Ishikawa (cell line): ENCODE data around the gene SZT2.

Source experiments
- FOXM1 ChIP-seq: IDR thresholded peaks from 2 replicates; pipeline ENCODE4 v1.6.1; 2012; ENCODE audit warnings: low read depth, borderline replicate concordance
- NFIC ChIP-seq: IDR thresholded peaks from 2 replicates; pipeline ENCODE4 v1.6.1; 2012
- RAD21 ChIP-seq: IDR thresholded peaks from 2 replicates; pipeline ENCODE4 v1.6.1; 2012; ENCODE audit warnings: low read depth
- TAF1 ChIP-seq: IDR thresholded peaks from 2 replicates; pipeline ENCODE4 v1.6.1; 2012; ENCODE audit warnings: low read depth, mild to moderate bottlenecking
- YY1 ChIP-seq: IDR thresholded peaks from 2 replicates; pipeline ENCODE4 v1.6.1; 2012; ENCODE audit warnings: low read depth
- TF ChIP-seq, protein P1 (sequence below): IDR thresholded peaks from 2 replicates; pipeline ENCODE4 v1.6.1; 2012; ENCODE audit warnings: low read depth, mild to moderate bottlenecking
- TF ChIP-seq, protein P2 (sequence below): IDR thresholded peaks from 2 replicates; pipeline ENCODE4 v1.6.1; 2012

DNA sequence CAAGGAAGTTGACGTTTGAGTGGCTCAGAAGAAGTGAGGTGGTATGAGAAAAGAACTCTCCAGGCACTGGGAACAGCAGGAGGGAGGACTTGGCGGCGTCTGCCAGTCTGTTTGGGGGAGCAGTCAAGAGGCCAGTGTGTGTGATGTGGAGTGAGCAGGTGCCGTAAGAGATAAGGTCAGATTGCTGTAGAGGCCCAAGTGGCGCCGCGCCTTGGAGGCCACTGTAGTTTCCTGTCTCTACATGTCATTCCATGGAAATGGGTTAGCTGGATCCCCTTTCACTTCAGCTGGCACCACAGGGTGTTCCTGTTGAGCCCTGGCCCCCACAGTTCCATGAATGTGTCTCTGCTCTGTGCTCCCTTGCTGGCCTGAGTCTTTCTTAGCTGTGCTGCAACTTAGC, 105.5 kb downstream of the SZT2 start:
- TF ChIP-seq RAD21 (no peak), YY1 (no peak), NFIC (no peak), TAF1 (no peak), FOXM1 (no peak)
- TF ChIP-seq, protein P1, sequence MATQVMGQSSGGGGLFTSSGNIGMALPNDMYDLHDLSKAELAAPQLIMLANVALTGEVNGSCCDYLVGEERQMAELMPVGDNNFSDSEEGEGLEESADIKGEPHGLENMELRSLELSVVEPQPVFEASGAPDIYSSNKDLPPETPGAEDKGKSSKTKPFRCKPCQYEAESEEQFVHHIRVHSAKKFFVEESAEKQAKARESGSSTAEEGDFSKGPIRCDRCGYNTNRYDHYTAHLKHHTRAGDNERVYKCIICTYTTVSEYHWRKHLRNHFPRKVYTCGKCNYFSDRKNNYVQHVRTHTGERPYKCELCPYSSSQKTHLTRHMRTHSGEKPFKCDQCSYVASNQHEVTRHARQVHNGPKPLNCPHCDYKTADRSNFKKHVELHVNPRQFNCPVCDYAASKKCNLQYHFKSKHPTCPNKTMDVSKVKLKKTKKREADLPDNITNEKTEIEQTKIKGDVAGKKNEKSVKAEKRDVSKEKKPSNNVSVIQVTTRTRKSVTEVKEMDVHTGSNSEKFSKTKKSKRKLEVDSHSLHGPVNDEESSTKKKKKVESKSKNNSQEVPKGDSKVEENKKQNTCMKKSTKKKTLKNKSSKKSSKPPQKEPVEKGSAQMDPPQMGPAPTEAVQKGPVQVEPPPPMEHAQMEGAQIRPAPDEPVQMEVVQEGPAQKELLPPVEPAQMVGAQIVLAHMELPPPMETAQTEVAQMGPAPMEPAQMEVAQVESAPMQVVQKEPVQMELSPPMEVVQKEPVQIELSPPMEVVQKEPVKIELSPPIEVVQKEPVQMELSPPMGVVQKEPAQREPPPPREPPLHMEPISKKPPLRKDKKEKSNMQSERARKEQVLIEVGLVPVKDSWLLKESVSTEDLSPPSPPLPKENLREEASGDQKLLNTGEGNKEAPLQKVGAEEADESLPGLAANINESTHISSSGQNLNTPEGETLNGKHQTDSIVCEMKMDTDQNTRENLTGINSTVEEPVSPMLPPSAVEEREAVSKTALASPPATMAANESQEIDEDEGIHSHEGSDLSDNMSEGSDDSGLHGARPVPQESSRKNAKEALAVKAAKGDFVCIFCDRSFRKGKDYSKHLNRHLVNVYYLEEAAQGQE: no peak
- TF ChIP-seq, protein P2, sequence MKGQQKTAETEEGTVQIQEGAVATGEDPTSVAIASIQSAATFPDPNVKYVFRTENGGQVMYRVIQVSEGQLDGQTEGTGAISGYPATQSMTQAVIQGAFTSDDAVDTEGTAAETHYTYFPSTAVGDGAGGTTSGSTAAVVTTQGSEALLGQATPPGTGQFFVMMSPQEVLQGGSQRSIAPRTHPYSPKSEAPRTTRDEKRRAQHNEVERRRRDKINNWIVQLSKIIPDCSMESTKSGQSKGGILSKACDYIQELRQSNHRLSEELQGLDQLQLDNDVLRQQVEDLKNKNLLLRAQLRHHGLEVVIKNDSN: no peak
